SK-N-SH (cell line): Measurements from ENCODE around the gene EFNB1. TPM values are rescaled to one million over a fixed set of nuclear protein-coding genes. Genes with fewer than 3 reads are reported as not detected.

Experiments
- CTCF ChIA-PET: fragments of 300-600, 350-600 bp; formaldehyde crosslinking; extraction: SDS; loops from one replicate; lab custom pipeline; 2021; lab: Yijun Ruan, JAX
- POLR2A ChIA-PET: fragments of 350-600 bp; sonication (Branson Sonifier 250); formaldehyde crosslinking; extraction: SDS; loops from one replicate; lab custom pipeline; 2020; ENCODE audit warnings: antibody characterized with exemption, inconsistent platforms; lab: Yijun Ruan, JAX
- DNase-seq: peaks from one replicate; pipeline ENCODE4 v3.0.0; 2012
- H2AFZ ChIP-seq: fragments of 200-600 bp; sonication (generic); 2 replicates; pipeline ENCODE4 v1.8.1; 2016; ENCODE audit warnings: antibody characterized with exemption, mild to moderate bottlenecking, low read depth
- H3F3A ChIP-seq: fragments of 200-600 bp; sonication (generic); replicated peaks from 2 replicates; pipeline ENCODE3; 2016; ENCODE audit warnings: antibody characterized with exemption, mild to moderate bottlenecking; ENCODE audit not compliant: insufficient read depth
- H3K27ac ChIP-seq, 2 experiments: fragments of 200-500 bp in 1 of 2; fragments of 200-600 bp in 1 of 2; sonication (Bioruptor generic) in 1 of 2; sonication (generic), shearing (Covaris generic) in 1 of 2; 2 replicates each; pipeline versions ENCODE4 v1.5.1 to v1.6.1; 2014 to 2016; ENCODE audit warnings: low read depth in 2 of 2, inconsistent platforms in 1 of 2, low read length in 1 of 2, mild to moderate bottlenecking in 1 of 2, mixed read lengths in 1 of 2
- H3K27me3 ChIP-seq: fragments of 200-600 bp; sonication (generic), shearing (Covaris generic); 2 replicates; pipeline ENCODE4 v1.6.1; 2016; ENCODE audit warnings: mixed run types; ENCODE audit not compliant: insufficient read depth
- H3K36me3 ChIP-seq, 2 experiments: fragments of 200-500 bp in 1 of 2; fragments of 200-600 bp in 1 of 2; sonication (Bioruptor generic) in 1 of 2; sonication (generic) in 1 of 2; replicated peaks in 1 of 2; 2 replicates each; pipeline versions ENCODE3 to v1.5.1; 2014 to 2016; ENCODE audit warnings: low read length in 1 of 2, mild to moderate bottlenecking in 1 of 2; ENCODE audit not compliant: insufficient read depth in 2 of 2, control insufficient read depth in 1 of 2
- H3K4me1 ChIP-seq, 2 experiments: fragments of 200-500 bp in 1 of 2; fragments of 200-600 bp in 1 of 2; sonication (Bioruptor generic) in 1 of 2; sonication (generic), shearing (Covaris generic) in 1 of 2; 2 replicates each; pipeline versions ENCODE4 v1.5.1 to v1.6.1; 2014 to 2016; ENCODE audit warnings: low read depth in 1 of 2, low read length in 1 of 2, mixed run types in 1 of 2; ENCODE audit not compliant: insufficient read depth in 2 of 2, control insufficient read depth in 1 of 2
- H3K4me2 ChIP-seq: fragments of 200-600 bp; sonication (generic), shearing (Covaris generic); 2 replicates; pipeline ENCODE4 v1.6.1; 2017; ENCODE audit warnings: mixed run types
- H3K4me3 ChIP-seq, 2 experiments: fragments of 200-500 bp in 1 of 2; fragments of 200-600 bp in 1 of 2; sonication (Bioruptor generic) in 1 of 2; sonication (generic), shearing (Covaris generic) in 1 of 2; 2 replicates each; pipeline versions ENCODE4 v1.5.1 to v1.8.1; 2014 to 2016; ENCODE audit warnings: low read depth in 2 of 2, inconsistent platforms in 1 of 2, low read length in 1 of 2, mild to moderate bottlenecking in 1 of 2, mixed read lengths in 1 of 2, moderate library complexity in 1 of 2
- H3K79me2 ChIP-seq: fragments of 200-600 bp; sonication (generic); 2 replicates; pipeline ENCODE4 v1.8.1; 2017; ENCODE audit warnings: mild to moderate bottlenecking; ENCODE audit not compliant: insufficient read depth
- H3K9ac ChIP-seq: fragments of 200-600 bp; sonication (generic); 2 replicates; pipeline ENCODE4 v1.6.1; 2017; ENCODE audit warnings: mixed run types
- H3K9me2 ChIP-seq: fragments of 200-600 bp; sonication (generic); 2 replicates; pipeline ENCODE4 v1.6.1; 2017; ENCODE audit warnings: mixed run types
- H3K9me3 ChIP-seq: fragments of 200-600 bp; sonication (generic); 2 replicates; pipeline ENCODE4 v1.6.1; 2017; ENCODE audit warnings: mixed run types, mild to moderate bottlenecking, moderate library complexity
- H4K20me1 ChIP-seq: fragments of 200-600 bp; sonication (generic); 2 replicates; pipeline ENCODE4 v1.6.1; 2017; ENCODE audit warnings: mild to moderate bottlenecking, mixed run types; ENCODE audit not compliant: insufficient read depth
- CHD2 ChIP-seq: fragments of 150-350 bp; IDR thresholded peaks from 2 replicates; pipeline ENCODE4 v1.6.1; 2018; ENCODE audit warnings: low read length; ENCODE audit not compliant: partially characterized antibody
- EP300 ChIP-seq, 2 experiments: IDR thresholded peaks; 2 replicates each; pipeline versions ENCODE4 v1.4.0 to v1.6.1; 2012; ENCODE audit warnings: borderline replicate concordance in 1 of 2, low read depth in 1 of 2, low read length in 1 of 2
- EZH2phosphoT487 ChIP-seq: fragments of 200-600 bp; sonication (generic); IDR thresholded peaks from 2 replicates; pipeline ENCODE4 v1.6.1; 2017; ENCODE audit warnings: low read depth, mixed run types, mild to moderate bottlenecking, antibody characterized with exemption, moderate library complexity, borderline replicate concordance
- FOXM1 ChIP-seq: IDR thresholded peaks from 2 replicates; pipeline ENCODE4 v1.4.0; 2012; ENCODE audit warnings: low read depth, mild to moderate bottlenecking
- GATA2 ChIP-seq: sonication (generic); formaldehyde crosslinking; IDR thresholded peaks from 2 replicates; pipeline ENCODE4 v1.5.0; 2020; ENCODE audit warnings: mild to moderate bottlenecking, missing genetic modification reagents
- IRF3 ChIP-seq: fragments of 150-350 bp; IDR thresholded peaks from 2 replicates; pipeline ENCODE4 v1.6.1; 2016; ENCODE audit warnings: mild to moderate bottlenecking, low read depth, low read length
- MEF2A ChIP-seq: IDR thresholded peaks from 2 replicates; pipeline ENCODE4 v1.4.0; 2012; ENCODE audit warnings: low read depth, borderline replicate concordance
- NRF1 ChIP-seq: IDR thresholded peaks from 2 replicates; pipeline ENCODE4 v1.6.1; 2012; ENCODE audit warnings: low read depth, mild to moderate bottlenecking, low read length
- RAD21 ChIP-seq: IDR thresholded peaks from 2 replicates; pipeline ENCODE4 v1.6.1; 2012; ENCODE audit warnings: mild to moderate bottlenecking, low read length
- RFX5 ChIP-seq: IDR thresholded peaks from 2 replicates; pipeline ENCODE4 v1.6.1; 2012; ENCODE audit warnings: mild to moderate bottlenecking, improper control_type of control experiment, low read length
- TAF1 ChIP-seq: IDR thresholded peaks from 2 replicates; pipeline ENCODE4 v1.6.1; 2012; ENCODE audit warnings: low read depth, mild to moderate bottlenecking, low read length, moderate library complexity, borderline replicate concordance
- TEAD4 ChIP-seq: IDR thresholded peaks from 2 replicates; pipeline ENCODE4 v1.4.0; 2012; ENCODE audit warnings: mild to moderate bottlenecking, borderline replicate concordance; ENCODE audit not compliant: insufficient read depth
- YY1 ChIP-seq: IDR thresholded peaks from 2 replicates; pipeline ENCODE4 v1.4.0; 2012; ENCODE audit warnings: low read depth, mild to moderate bottlenecking
- ZBTB33 ChIP-seq: IDR thresholded peaks from 2 replicates; pipeline ENCODE4 v1.4.0; 2012; ENCODE audit warnings: low read depth, borderline replicate concordance
- WGBS: methylation state at CpG from one replicate; pipeline ENCODE4 v1.1.6; 2017; ENCODE audit warnings: low lambda C conversion rate; 5-methylcytosine and 5-hydroxymethylcytosine counted together
- polyA plus RNA-seq, 3 experiments: library from polyadenylated mRNA; depleted of rRNA; stranded (reverse); fragments of >200 nt; gene quantifications; 2 replicates each; pipeline ENCODE4 v1.2.3, GENCODE V29; 2012
- TF ChIP-seq, protein P1 (sequence below): IDR thresholded peaks from 2 replicates; pipeline ENCODE4; 2012
- TF ChIP-seq, protein P2 (sequence below): fragments of 150-350 bp; IDR thresholded peaks from 2 replicates; pipeline ENCODE4 v1.6.1; 2017; ENCODE audit warnings: antibody characterized with exemption, low read length, low read depth, borderline replicate concordance
- TF ChIP-seq, protein P3 (sequence below): fragments of 200-600 bp; sonication (generic); IDR thresholded peaks from 2 replicates; pipeline ENCODE4 v1.6.1; 2017; ENCODE audit warnings: antibody characterized with exemption, mild to moderate bottlenecking, moderate library complexity

The EFNB1 gene
- polyA plus RNA-seq, 1 of the 3 experiments (the other 2 are of a cell fraction), result 8.4 TPM

DNA sequence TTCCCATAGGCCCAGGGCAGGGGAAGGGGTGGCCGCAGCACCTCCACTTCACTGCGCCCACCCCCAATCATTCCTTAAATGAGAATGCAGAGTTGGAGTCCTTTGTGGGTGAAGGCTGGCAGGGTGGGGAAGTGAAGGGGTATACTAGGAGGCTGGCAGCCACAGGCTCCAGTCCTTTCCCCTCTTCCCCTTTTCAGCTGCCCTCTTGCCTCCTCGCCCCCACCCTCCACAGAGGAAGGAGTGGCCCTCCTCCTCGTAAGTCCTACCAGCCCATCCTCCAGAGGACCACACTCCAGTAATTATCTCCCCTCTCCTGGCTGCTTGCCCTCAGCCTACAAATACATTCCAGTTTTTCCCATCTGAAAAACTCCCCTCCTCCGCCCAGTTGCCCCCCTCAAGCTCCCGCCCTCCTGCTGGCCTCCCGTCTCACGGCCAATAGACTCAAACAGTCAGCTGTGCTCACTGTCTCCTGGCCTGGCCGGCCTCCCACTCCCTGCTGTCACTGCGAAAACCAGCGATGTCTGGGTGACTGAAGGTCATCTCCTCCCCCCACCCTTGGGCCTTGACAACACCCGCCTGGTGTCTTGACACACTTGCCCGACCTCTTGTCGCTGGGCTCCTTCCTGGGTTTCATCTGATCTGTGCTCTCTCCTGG is 38.8 kb downstream of the EFNB1 start:
- CTCF ChIA-PET, result no interaction called here
- no peak overlapping the region for H3K4me2 ChIP-seq
- TF ChIP-seq, protein P1, sequence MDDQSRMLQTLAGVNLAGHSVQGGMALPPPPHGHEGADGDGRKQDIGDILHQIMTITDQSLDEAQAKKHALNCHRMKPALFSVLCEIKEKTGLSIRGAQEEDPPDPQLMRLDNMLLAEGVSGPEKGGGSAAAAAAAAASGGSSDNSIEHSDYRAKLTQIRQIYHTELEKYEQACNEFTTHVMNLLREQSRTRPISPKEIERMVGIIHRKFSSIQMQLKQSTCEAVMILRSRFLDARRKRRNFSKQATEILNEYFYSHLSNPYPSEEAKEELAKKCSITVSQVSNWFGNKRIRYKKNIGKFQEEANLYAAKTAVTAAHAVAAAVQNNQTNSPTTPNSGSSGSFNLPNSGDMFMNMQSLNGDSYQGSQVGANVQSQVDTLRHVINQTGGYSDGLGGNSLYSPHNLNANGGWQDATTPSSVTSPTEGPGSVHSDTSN, result no peak
- TF ChIP-seq IRF3, result no peak
- TF ChIP-seq NRF1, result no peak
- TF ChIP-seq EP300 (IDR thresholded peaks at IDR 0.05; ENCODE audit: borderline replicate concordance in 1 of 2, low read depth in 1 of 2, low read length in 1 of 2), result no peak
- TF ChIP-seq FOXM1, result no peak
- TF ChIP-seq MEF2A, result no peak
- TF ChIP-seq, protein P2, sequence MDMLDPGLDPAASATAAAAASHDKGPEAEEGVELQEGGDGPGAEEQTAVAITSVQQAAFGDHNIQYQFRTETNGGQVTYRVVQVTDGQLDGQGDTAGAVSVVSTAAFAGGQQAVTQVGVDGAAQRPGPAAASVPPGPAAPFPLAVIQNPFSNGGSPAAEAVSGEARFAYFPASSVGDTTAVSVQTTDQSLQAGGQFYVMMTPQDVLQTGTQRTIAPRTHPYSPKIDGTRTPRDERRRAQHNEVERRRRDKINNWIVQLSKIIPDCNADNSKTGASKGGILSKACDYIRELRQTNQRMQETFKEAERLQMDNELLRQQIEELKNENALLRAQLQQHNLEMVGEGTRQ, result no peak
- TF ChIP-seq RAD21, result no peak
- DNase-seq, result no peak
- POLR2A ChIA-PET, result no interaction called here
- no peaks in the 10 kb centered on the region for H3F3A ChIP-seq
- H2AFZ ChIP-seq, result no peak overlapping the region
- H3K27me3 ChIP-seq, result no peaks in the 10 kb centered on the region; the same call in 1 of the 2 replicates
- H3K36me3 ChIP-seq, result no peaks in the 10 kb centered on the region
- H4K20me1 ChIP-seq, result no peaks in the 10 kb centered on the region
- H3K4me3 ChIP-seq, result no peak overlapping the region
- H3K9me3 ChIP-seq, result no peaks in the 10 kb centered on the region
- whole genome bisulfite sequencing, result 45% methylated on average over 14 of the region's 14 CpGs
- H3K79me2 ChIP-seq, result no peaks in the 10 kb centered on the region
- no peak overlapping the region for H3K27ac ChIP-seq
- H3K9me2 ChIP-seq, result no peaks in the 10 kb centered on the region
- H3K4me1 ChIP-seq, result peaks cover 0 to 11% of the 10 kb centered on the region in 2 experiments; a peak in 1 of 4 replicates
- H3K9ac ChIP-seq, result no peak overlapping the region

- WGBS, result 45% methylated on average over 3 of the region's 3 CpGs
- Histone ChIP-seq H3K36me3 (no peaks in the 10 kb centered on the region), H3K4me2 (no peak overlapping the region), H3K27ac (no peak overlapping the region), H3K9me2 (no peaks in the 10 kb centered on the region), H3K4me1 (peaks cover 0 to 11% of the 10 kb centered on the region in 2 experiments; a peak in 1 of 4 replicates), H3K79me2 (no peaks in the 10 kb centered on the region), H4K20me1 (no peaks in the 10 kb centered on the region), H2AFZ (no peak overlapping the region), H3K4me3 (no peak overlapping the region), H3F3A (no peaks in the 10 kb centered on the region), H3K9me3 (no peaks in the 10 kb centered on the region), H3K27me3 (no peaks in the 10 kb centered on the region; the same call in 1 of the 2 replicates), H3K9ac (no peak overlapping the region)
- CTCF ChIA-PET, result no interaction called here
- no peak for DNase-seq
- POLR2A ChIA-PET, result no interaction called here
- TF ChIP-seq, protein P3, sequence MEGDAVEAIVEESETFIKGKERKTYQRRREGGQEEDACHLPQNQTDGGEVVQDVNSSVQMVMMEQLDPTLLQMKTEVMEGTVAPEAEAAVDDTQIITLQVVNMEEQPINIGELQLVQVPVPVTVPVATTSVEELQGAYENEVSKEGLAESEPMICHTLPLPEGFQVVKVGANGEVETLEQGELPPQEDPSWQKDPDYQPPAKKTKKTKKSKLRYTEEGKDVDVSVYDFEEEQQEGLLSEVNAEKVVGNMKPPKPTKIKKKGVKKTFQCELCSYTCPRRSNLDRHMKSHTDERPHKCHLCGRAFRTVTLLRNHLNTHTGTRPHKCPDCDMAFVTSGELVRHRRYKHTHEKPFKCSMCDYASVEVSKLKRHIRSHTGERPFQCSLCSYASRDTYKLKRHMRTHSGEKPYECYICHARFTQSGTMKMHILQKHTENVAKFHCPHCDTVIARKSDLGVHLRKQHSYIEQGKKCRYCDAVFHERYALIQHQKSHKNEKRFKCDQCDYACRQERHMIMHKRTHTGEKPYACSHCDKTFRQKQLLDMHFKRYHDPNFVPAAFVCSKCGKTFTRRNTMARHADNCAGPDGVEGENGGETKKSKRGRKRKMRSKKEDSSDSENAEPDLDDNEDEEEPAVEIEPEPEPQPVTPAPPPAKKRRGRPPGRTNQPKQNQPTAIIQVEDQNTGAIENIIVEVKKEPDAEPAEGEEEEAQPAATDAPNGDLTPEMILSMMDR, result no peak
- TF ChIP-seq TEAD4 (no peak), EZH2phosphoT487 (no peak), EP300 (IDR thresholded peaks at IDR 0.05; ENCODE audit: borderline replicate concordance in 1 of 2, low read depth in 1 of 2, low read length in 1 of 2) (no peak), TAF1 (no peak), RAD21 (no peak), RFX5 (no peak), NRF1 (no peak), GATA2 (CRISPR knock-in tag) (no peak), YY1 (no peak), CHD2 (no peak), ZBTB33 (no peak)
- TF ChIP-seq, protein P1, result no peak
Measured at GRCh38 chrX:68868316-68868715, 39.5 kb downstream of the EFNB1 start.
